HG02610 (cell line): Measurements from ENCODE around the gene SAMD3.
"Not testable (repeated sequence)": the region's sequence is repeated elsewhere in the genome, so short reads cannot be mapped to it uniquely, and the experiment has no call there.

Experiments used
- ATAC-seq: cut with Tn5 transposase; IDR thresholded peaks from one replicate; pipeline ENCODE4 v1.9.1; 2021; ENCODE audit warnings: mild to moderate bottlenecking, moderate library complexity; ENCODE audit not compliant: unreplicated experiment

The SAMD3 gene

GRCh38 chr6:130222775-130223174, at the start of gene SAMD3:
Gene SAMD3, minus strand, starts transcription at chr6:130222951. Its CDS starts 7,678 bp downstream, at chr6:130215273.
- ATAC-seq, result no peak

- peak; percentile 99 for ATAC-seq
Measured at GRCh38 chr6:130269969-130270635, 47.4 kb upstream of the SAMD3 start.

- ATAC-seq, result not testable (repeated sequence)
Measured at GRCh38 chr6:130265553-130265952, 42.8 kb upstream of the SAMD3 start.

GRCh38 chr6:130262008-130262407, 39.3 kb upstream of the SAMD3 start:
- ATAC-seq, result no peak

GRCh38 chr6:130261558-130261957, 38.8 kb upstream of the SAMD3 start:
- not testable (repeated sequence) for ATAC-seq

GRCh38 chr6:130260614-130261241, 38.0 kb upstream of the SAMD3 start:
- ATAC-seq, result peak; percentile 39

GRCh38 chr6:130260050-130260462, 37.3 kb upstream of the SAMD3 start:
- ATAC-seq, result peak; percentile 71

- ATAC-seq, result peak; percentile 6
Measured at GRCh38 chr6:130259557-130259956, 36.8 kb upstream of the SAMD3 start.

GRCh38 chr6:130259140-130259539, 36.4 kb upstream of the SAMD3 start:
- no peak for ATAC-seq

GRCh38 chr6:130252527-130253237, 29.9 kb upstream of the SAMD3 start:
- ATAC-seq, result no peak

GRCh38 chr6:130245267-130245666, 22.5 kb upstream of the SAMD3 start:
- ATAC-seq, result no peak

GRCh38 chr6:130244728-130245127, 22.0 kb upstream of the SAMD3 start:
- no peak for ATAC-seq

- ATAC-seq, result no peak
Measured at GRCh38 chr6:130240232-130240631, 17.5 kb upstream of the SAMD3 start.

GRCh38 chr6:130239755-130240154, 17.0 kb upstream of the SAMD3 start:
- no peak for ATAC-seq

GRCh38 chr6:130233330-130233729, 10.6 kb upstream of the SAMD3 start:
- no peak for ATAC-seq

GRCh38 chr6:130230531-130230930, 7.8 kb upstream of the SAMD3 start:
- ATAC-seq, result not testable (repeated sequence)

GRCh38 chr6:130229645-130230044, 6.9 kb upstream of the SAMD3 start:
- no peak for ATAC-seq

- ATAC-seq, result peak; percentile 99
Measured at GRCh38 chr6:130223508-130223907, 757 bp upstream of the SAMD3 start.

GRCh38 chr6:130218134-130218533, 4.6 kb downstream of the SAMD3 start:
- no peak for ATAC-seq

GRCh38 chr6:130216620-130217019, 6.1 kb downstream of the SAMD3 start:
- ATAC-seq, result no peak

- ATAC-seq, result no peak
Measured at GRCh38 chr6:130215526-130215925, 7.2 kb downstream of the SAMD3 start.
